ENCODE results near the gene BRSK1. TPM values are rescaled to one million over a fixed set of nuclear protein-coding genes. Genes with fewer than 3 reads are reported as not detected.

BRSK1 gene
- total RNA-seq, 1 donor from 2014 or later: 15.9 TPM

DNA sequence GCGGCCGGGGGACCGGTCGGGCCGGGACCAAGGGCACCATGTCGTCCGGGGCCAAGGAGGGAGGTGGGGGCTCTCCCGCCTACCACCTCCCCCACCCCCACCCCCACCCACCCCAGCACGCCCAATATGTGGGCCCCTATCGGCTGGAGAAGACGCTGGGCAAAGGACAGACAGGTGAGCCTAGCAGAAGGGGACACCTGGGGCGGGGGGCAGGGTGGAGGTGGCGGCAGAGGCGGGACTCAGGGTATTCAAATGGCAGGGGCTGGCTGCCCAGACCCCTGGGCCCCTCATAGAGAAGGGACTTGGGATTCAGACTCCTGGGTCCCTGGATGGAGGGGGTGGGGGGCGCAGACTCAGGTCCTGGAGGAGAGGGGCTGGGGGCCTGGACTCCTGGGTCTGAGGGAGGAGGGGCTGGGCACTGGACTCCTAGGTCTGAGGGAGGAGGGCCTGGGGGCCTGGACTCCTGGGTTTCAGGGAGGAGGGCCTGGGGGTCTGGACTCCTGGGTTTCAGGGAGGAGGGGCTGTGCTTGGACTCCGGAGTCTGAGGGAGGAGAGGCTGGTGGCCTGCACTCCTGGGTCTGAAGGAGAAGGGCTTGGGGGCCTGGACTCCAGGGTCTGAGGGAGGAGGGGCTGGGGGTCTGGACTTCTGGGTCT is 735 bp downstream of the BRSK1 start:
- Mint-ChIP-seq H3K36me3 (ENCODE audit: low read depth) (no peaks in the 10 kb centered on the region), H3K27ac (ENCODE audit: unreplicated experiment) (peak overlapping the region; percentile 63), H3K4me3 (ENCODE audit: unreplicated experiment) (peak overlapping the region; percentile 70), H3K9me3 (ENCODE audit: low read depth) (no peaks in the 10 kb centered on the region), H3K4me1 (ENCODE audit: low read depth) (peaks cover 34% of the 10 kb centered on the region), H3K27me3 (ENCODE audit: low read depth) (no peaks in the 10 kb centered on the region)
- no peak for DNase-seq (ENCODE audit: low spot score)
- TF ChIP-seq, protein P1, sequence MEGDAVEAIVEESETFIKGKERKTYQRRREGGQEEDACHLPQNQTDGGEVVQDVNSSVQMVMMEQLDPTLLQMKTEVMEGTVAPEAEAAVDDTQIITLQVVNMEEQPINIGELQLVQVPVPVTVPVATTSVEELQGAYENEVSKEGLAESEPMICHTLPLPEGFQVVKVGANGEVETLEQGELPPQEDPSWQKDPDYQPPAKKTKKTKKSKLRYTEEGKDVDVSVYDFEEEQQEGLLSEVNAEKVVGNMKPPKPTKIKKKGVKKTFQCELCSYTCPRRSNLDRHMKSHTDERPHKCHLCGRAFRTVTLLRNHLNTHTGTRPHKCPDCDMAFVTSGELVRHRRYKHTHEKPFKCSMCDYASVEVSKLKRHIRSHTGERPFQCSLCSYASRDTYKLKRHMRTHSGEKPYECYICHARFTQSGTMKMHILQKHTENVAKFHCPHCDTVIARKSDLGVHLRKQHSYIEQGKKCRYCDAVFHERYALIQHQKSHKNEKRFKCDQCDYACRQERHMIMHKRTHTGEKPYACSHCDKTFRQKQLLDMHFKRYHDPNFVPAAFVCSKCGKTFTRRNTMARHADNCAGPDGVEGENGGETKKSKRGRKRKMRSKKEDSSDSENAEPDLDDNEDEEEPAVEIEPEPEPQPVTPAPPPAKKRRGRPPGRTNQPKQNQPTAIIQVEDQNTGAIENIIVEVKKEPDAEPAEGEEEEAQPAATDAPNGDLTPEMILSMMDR (IDR thresholded peaks at IDR 0.05): no peak

- Mint-ChIP-seq H3K27me3 (ENCODE audit: low read depth) (no peaks in the 10 kb centered on the region), H3K27ac (ENCODE audit: unreplicated experiment) (peak overlapping the region; percentile 63), H3K9me3 (ENCODE audit: low read depth) (no peaks in the 10 kb centered on the region), H3K4me1 (ENCODE audit: low read depth) (peaks cover 28% of the 10 kb centered on the region), H3K36me3 (ENCODE audit: low read depth) (no peaks in the 10 kb centered on the region), H3K4me3 (ENCODE audit: unreplicated experiment) (peak overlapping the region; percentile 70)
- no peak for DNase-seq (ENCODE audit: low spot score)
- TF ChIP-seq, protein P1 (IDR thresholded peaks at IDR 0.05): no peak
These were observed 1.6 kb downstream of the BRSK1 start for GRCh38 chr19:55285229-55285890.

- Mint-ChIP-seq H3K4me3 (ENCODE audit: unreplicated experiment) (no peak overlapping the region), H3K36me3 (ENCODE audit: low read depth) (no peaks in the 10 kb centered on the region), H3K9me3 (ENCODE audit: low read depth) (no peaks in the 10 kb centered on the region), H3K27ac (ENCODE audit: unreplicated experiment) (no peak overlapping the region), H3K4me1 (ENCODE audit: low read depth) (peaks cover 17% of the 10 kb centered on the region), H3K27me3 (ENCODE audit: low read depth) (no peaks in the 10 kb centered on the region)
- no peak for DNase-seq (ENCODE audit: low spot score)
- TF ChIP-seq, protein P1 (IDR thresholded peaks at IDR 0.05): no peak
These were observed 3.7 kb downstream of the BRSK1 start for GRCh38 chr19:55287361-55288079.

- Mint-ChIP-seq H3K36me3 (ENCODE audit: low read depth) (peaks cover 1% of the 10 kb centered on the region), H3K27me3 (ENCODE audit: low read depth) (no peaks in the 10 kb centered on the region), H3K27ac (ENCODE audit: unreplicated experiment) (no peak overlapping the region), H3K4me1 (ENCODE audit: low read depth) (peaks cover 12% of the 10 kb centered on the region), H3K9me3 (ENCODE audit: low read depth) (no peaks in the 10 kb centered on the region), H3K4me3 (ENCODE audit: unreplicated experiment) (no peak overlapping the region)
- no peak for DNase-seq (ENCODE audit: low spot score)
- TF ChIP-seq, protein P1 (IDR thresholded peaks at IDR 0.05): no peak
These were observed 5.5 kb downstream of the BRSK1 start for GRCh38 chr19:55289117-55289796.

- no peak for DNase-seq (ENCODE audit: low spot score)
- Mint-ChIP-seq H3K9me3 (ENCODE audit: low read depth) (no peaks in the 10 kb centered on the region), H3K27ac (ENCODE audit: unreplicated experiment) (no peak overlapping the region), H3K36me3 (ENCODE audit: low read depth) (peaks cover 16% of the 10 kb centered on the region), H3K27me3 (ENCODE audit: low read depth) (no peaks in the 10 kb centered on the region), H3K4me3 (ENCODE audit: unreplicated experiment) (no peak overlapping the region), H3K4me1 (ENCODE audit: low read depth) (peaks cover 9% of the 10 kb centered on the region)
- TF ChIP-seq, protein P1 (IDR thresholded peaks at IDR 0.05): no peak
These were observed 13.5 kb downstream of the BRSK1 start for GRCh38 chr19:55297267-55297666.

Data from chondrocyte (in vitro differentiated cells).